Measurements from ENCODE around the gene SLC25A22. TPM values are rescaled to one million over a fixed set of nuclear protein-coding genes. Genes with fewer than 3 reads are reported as not detected.

The SLC25A22 gene
- total RNA-seq, 1 donor from 2014 or later: 20.8 TPM

- Histone ChIP-seq H3K4me1 (peaks cover 23% of the 10 kb centered on the region), H3K9me3 (no peaks in the 10 kb centered on the region), H3K36me3 (peaks cover 31% of the 10 kb centered on the region), H3K4me3 (no peak overlapping the region), H3K27ac (no peak overlapping the region), H3K27me3 (no peaks in the 10 kb centered on the region)
- intact Hi-C loops (cut with DNase I): no loop called here
- DNase-seq (peak; percentile 64), ATAC-seq (no peak)
- no peak for TF ChIP-seq CTCF (IDR thresholded peaks at IDR 0.05)
These were observed 23.0 kb downstream of the SLC25A22 start for GRCh38 chr11:774873-775592.

GRCh38 chr11:773830-774229 is 24.3 kb downstream of the SLC25A22 start:
- no peak for TF ChIP-seq CTCF (IDR thresholded peaks at IDR 0.05)
- no peak for ATAC-seq
- Histone ChIP-seq H3K27me3 (no peaks in the 10 kb centered on the region), H3K9me3 (no peaks in the 10 kb centered on the region), H3K4me1 (peaks cover 23% of the 10 kb centered on the region), H3K4me3 (no peak overlapping the region), H3K27ac (no peak overlapping the region), H3K36me3 (peaks cover 34% of the 10 kb centered on the region)
- DNase-seq: peak; percentile 62
- intact Hi-C loops (cut with DNase I): no loop called here

- Histone ChIP-seq H3K9me3 (no peaks in the 10 kb centered on the region), H3K27ac (no peak overlapping the region), H3K4me3 (no peak overlapping the region), H3K27me3 (no peaks in the 10 kb centered on the region), H3K36me3 (peaks cover 34% of the 10 kb centered on the region), H3K4me1 (peaks cover 22% of the 10 kb centered on the region)
- TF ChIP-seq CTCF (IDR thresholded peaks at IDR 0.05): no peak
- intact Hi-C loops (cut with DNase I): no loop called here
- peak; percentile 58 for DNase-seq
- no peak for ATAC-seq
These were observed 24.7 kb downstream of the SLC25A22 start for GRCh38 chr11:773425-773824.

- Histone ChIP-seq H3K9me3 (no peaks in the 10 kb centered on the region), H3K27ac (no peak overlapping the region), H3K36me3 (peaks cover 34% of the 10 kb centered on the region), H3K4me1 (peaks cover 16% of the 10 kb centered on the region), H3K4me3 (no peak overlapping the region), H3K27me3 (no peaks in the 10 kb centered on the region)
- DNase-seq: peak; percentile 61
- ATAC-seq: no peak
- intact Hi-C loops (cut with DNase I): no loop called here
- no peak for TF ChIP-seq CTCF (IDR thresholded peaks at IDR 0.05)
These were observed 25.4 kb downstream of the SLC25A22 start for GRCh38 chr11:772429-773390.

- H3K27ac ChIP-seq: no peak overlapping the region
- peak; percentile 4 for ATAC-seq
- intact Hi-C loops (cut with DNase I): no loop called here
- TF ChIP-seq CTCF (IDR thresholded peaks at IDR 0.05): no peak
- no peaks in the 10 kb centered on the region for H3K27me3 ChIP-seq
- no peak for DNase-seq
- H3K36me3 ChIP-seq: peaks cover 38% of the 10 kb centered on the region
- H3K9me3 ChIP-seq: no peaks in the 10 kb centered on the region
- peaks cover 16% of the 10 kb centered on the region for H3K4me1 ChIP-seq
- no peak overlapping the region for H3K4me3 ChIP-seq
These were observed 26.4 kb downstream of the SLC25A22 start for GRCh38 chr11:771617-772204.
